HL-60 (cell line): Measurements from ENCODE around the gene DLX5.

Experiments
- CTCF ChIP-seq: IDR thresholded peaks from one replicate; pipeline ENCODE4 v1.5.1; 2011; ENCODE audit warnings: low read length, control low read depth, inconsistent platforms; ENCODE audit not compliant: insufficient read depth
- GABPA ChIP-seq: IDR thresholded peaks from 2 replicates; pipeline ENCODE4 v1.6.1; 2012; ENCODE audit warnings: low read depth
- POLR2AphosphoS5 ChIP-seq: IDR thresholded peaks from 2 replicates; pipeline ENCODE4 v1.6.1; 2012; ENCODE audit warnings: low read depth
- REST ChIP-seq: IDR thresholded peaks from 2 replicates; pipeline ENCODE4 v1.6.1; 2012; ENCODE audit warnings: low read depth; ENCODE audit not compliant: insufficient replicate concordance
- SPI1 ChIP-seq: IDR thresholded peaks from 2 replicates; pipeline ENCODE4 v1.6.1; 2012; ENCODE audit warnings: low read depth, mild to moderate bottlenecking, borderline replicate concordance

- TF ChIP-seq CTCF, result no peak
- no peak for TF ChIP-seq POLR2AphosphoS5
- TF ChIP-seq REST, result no peak
- TF ChIP-seq SPI1, result no peak
- TF ChIP-seq GABPA, result no peak
Measured at GRCh38 chr7:97009753-97010732, 14.6 kb downstream of the DLX5 start.
